HUES64 (cell line): Measurements from ENCODE around the gene ENO2.
A peak's percentile ranks its signal among the peaks of the same experiment; 100 is the strongest.

Source experiments
- H3K27ac ChIP-seq: 2 replicates; pipeline ENCODE4 v1.7.0; 2013; ENCODE audit warnings: low read depth, low read length, inconsistent platforms
- H3K27me3 ChIP-seq: 2 replicates; pipeline ENCODE4 v1.6.1; 2013; ENCODE audit warnings: mild to moderate bottlenecking, low read length; ENCODE audit not compliant: insufficient read depth
- H3K36me3 ChIP-seq: 2 replicates; pipeline ENCODE4 v1.6.1; 2013; ENCODE audit warnings: mild to moderate bottlenecking, low read length; ENCODE audit not compliant: insufficient read depth
- H3K4me1 ChIP-seq: 2 replicates; pipeline ENCODE4 v1.6.1; 2013; ENCODE audit warnings: mild to moderate bottlenecking, low read length, moderate library complexity; ENCODE audit not compliant: insufficient read depth
- H3K4me3 ChIP-seq: 2 replicates; pipeline ENCODE4 v1.5.1; 2013; ENCODE audit warnings: mild to moderate bottlenecking, low read length, moderate library complexity
- H3K9ac ChIP-seq: 2 replicates; pipeline ENCODE4 v1.6.1; 2013; ENCODE audit warnings: mild to moderate bottlenecking, low read depth, low read length
- H3K9me3 ChIP-seq: 2 replicates; pipeline ENCODE4 v1.6.1; 2013; ENCODE audit warnings: low read depth, low read length; ENCODE audit not compliant: insufficient read depth
- WGBS: fragments of 150-250, 120-280 bp; methylation state at CpG from one replicate; pipeline ENCODE4 v1.1.7; 2013; ENCODE audit warnings: missing lambda C conversion rate; 5-methylcytosine and 5-hydroxymethylcytosine counted together

ENO2 gene

DNA sequence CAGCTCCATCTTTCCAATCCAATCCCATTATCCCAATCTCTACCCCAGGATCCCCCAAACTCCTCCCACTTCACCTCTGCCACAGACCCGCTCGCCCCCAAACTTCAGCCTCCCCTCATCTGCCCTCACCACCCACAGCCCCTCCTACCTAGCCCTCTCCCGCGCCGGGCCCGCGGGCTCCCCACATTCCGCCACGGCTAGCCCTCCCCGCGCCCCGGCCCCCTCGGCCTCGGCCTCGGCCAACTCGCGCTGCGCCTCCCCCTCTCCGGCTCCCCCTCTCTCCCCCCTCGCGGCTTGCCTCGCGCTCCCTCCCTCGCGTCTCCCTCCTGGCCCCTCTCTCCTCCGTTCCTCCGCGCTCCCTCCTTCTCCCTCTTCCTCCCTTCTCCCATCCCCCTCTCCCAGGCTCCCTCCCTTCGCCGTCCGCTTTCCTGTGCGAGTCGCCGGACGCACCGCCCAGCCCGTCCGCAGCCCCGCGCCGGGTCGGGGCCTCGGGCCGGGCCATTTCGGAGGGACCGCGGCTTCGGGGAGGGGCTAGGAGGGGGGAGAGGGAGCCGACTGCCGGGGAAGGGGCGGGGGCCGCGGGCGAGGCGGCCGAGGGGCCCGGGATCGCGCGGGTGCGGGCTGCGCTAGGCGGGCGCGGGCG lies 13.1 kb downstream of the ENO2 start, which contains the start of gene ATN1:
Gene ATN1 (plus strand): TSS at position 581 of the 643 bp plus-strand sequence. CDS start 6,043 bp downstream, outside the sequence.
- H3K27ac ChIP-seq, result peak within 1 kb of the TSS; percentile 93

DNA sequence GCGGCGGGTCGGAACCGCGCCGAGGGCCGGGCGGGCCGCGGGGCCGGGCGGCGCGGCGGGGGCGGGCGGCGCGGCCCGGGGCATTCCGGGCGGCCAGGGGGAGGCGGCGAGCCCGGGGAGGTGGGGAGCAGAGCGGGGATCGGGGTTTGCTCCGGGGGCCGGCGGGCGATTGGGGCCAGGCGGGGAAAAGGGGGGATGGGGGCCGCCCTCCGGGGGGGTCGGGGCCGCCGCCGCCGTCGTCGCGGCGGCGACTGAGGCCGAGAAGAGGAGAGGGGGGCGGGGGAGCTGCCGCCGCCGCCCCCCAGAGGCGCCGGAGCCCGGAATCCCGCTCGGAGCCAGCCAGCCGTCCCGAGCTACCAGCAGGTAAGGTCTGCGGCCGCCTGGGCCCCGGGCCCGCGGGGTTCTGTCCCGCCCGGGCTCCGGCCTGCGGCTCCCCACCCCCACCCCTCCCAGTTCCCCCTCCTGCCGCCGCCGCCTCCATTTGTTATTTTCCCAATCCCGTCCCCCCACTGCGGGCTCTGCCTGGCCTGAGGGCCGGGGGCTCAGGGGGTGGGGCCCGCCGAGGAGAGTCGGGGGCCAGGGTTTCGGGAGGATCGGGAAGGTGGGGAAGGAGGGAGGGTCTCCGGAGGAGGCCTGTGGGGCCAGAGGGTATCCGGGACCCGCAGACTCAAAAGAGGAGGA lies 13.8 kb downstream of the ENO2 start:
- Histone ChIP-seq H3K4me3 (peak overlapping the region; percentile 80), H3K36me3 (peaks cover 20% of the 10 kb centered on the region), H3K27ac (peak overlapping the region; percentile 40), H3K4me1 (peaks cover 32% of the 10 kb centered on the region), H3K9ac (peak overlapping the region; percentile 81), H3K27me3 (no peaks in the 10 kb centered on the region), H3K9me3 (no peaks in the 10 kb centered on the region)
- WGBS, result under 1% methylated on average over 76 of the region's 79 CpGs

More for the DNA sequence above, 13.1 kb downstream of the ENO2 start, which contains the start of gene ATN1:
- peak within 1 kb of the TSS; percentile 80 for H3K4me3 ChIP-seq
- H3K4me1 ChIP-seq, result peaks cover 32% of the 10 kb centered on the region
- peaks cover 22% of the 10 kb centered on the region for H3K36me3 ChIP-seq
- whole genome bisulfite sequencing, result under 1% methylated on average over 66 of the region's 66 CpGs
- no peaks in the 10 kb centered on the region for H3K27me3 ChIP-seq
- H3K9ac ChIP-seq, result peak within 1 kb of the TSS; percentile 81
- H3K9me3 ChIP-seq, result no peaks in the 10 kb centered on the region

DNA sequence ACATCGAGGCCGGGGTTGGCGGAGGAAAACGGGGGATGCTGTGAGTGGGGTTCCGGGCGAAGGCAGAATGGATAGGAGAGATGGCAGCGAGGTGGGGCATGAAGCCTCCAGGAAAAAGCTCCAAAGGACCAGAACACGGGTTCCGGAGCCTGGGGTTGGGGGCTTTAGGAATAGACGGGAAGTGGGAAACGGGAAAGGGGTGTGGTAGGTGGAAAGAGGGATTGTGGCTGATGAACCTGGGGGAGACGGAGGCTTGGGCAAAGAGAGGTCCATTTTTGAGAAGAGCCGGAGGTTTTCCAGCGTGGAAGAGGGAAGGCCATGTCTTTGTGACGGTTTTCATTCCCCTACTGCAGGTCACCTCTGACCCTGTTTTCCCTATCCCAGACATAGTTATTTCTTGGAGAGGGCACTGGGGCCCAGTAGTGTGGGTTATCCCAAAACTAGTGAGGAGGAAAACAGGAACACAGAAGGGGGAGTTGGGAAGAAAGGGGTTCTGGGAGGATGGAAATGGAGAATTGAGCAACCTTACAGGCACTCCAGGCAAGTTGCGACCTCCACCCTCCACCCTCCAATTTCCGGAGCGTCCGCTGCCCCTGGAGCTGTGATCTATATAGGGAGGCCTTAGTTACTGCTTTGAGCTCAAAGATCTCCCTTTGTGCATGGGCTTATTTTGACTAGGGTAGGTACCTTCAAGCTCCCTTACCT lies 14.5 kb downstream of the ENO2 start:
- Histone ChIP-seq H3K4me3 (peak overlapping the region; percentile 80), H3K9me3 (no peaks in the 10 kb centered on the region), H3K27me3 (no peaks in the 10 kb centered on the region), H3K27ac (peak overlapping the region; percentile 40), H3K9ac (peak overlapping the region; percentile 81), H3K36me3 (peaks cover 22% of the 10 kb centered on the region), H3K4me1 (peaks cover 32% of the 10 kb centered on the region)
- 4% methylated on average over 18 of the region's 19 CpGs for WGBS

DNA sequence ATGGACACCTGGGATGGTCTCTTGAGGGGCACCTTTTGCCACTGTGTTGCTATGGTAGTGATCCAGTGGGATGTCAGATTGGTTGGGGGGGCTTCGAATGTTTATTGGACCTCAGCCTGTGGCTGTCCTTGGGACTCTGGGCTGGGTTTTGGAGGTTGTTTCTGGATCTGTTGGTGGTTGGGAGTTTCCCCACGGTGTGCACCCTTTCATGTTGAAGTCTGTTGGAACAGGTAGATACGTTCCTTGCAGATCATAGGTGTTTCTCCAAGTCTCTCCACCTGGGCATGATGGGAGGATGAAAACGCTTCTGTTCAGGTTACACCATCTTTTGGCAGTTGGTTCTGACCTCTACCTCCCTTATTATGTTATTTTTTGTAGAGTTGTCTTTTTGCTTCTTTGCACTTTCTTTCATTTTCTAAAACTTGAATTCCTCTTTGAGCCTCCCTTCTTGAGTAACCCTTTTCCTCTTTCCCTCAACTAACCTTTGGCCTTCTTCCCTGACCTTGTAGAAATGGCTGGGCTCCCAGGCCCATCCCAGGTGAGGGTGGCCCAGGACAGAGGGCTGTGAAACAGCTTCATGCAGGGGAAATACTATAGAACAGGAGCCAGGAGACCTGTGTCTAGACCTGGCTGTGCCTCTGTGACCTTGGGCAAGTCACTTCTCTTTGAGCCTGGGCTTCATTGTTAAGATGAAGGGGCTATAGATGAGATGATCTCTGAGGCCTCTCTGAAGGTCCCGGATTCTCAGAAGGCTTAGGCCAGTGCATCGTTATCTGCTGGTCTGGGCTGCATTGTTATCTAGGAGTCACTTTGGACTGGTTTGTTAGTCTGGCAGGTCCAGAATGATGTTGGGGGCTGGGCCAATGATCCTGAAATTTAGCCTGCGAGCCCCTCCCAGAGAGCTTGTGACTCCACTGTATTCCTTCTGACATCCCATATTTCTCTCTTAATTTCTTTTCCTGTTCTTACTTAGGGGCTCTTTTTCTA lies 15.4 kb downstream of the ENO2 start:
- H3K4me1 ChIP-seq, result peaks cover 28% of the 10 kb centered on the region
- no peaks in the 10 kb centered on the region for H3K9me3 ChIP-seq
- no peaks in the 10 kb centered on the region for H3K27me3 ChIP-seq
- peak overlapping the region; percentile 81; the same call in 1 of the 2 replicates for H3K9ac ChIP-seq
- WGBS, result 80% methylated on average over 6 of the region's 7 CpGs
- peaks cover 31% of the 10 kb centered on the region for H3K36me3 ChIP-seq
- no peak overlapping the region for H3K27ac ChIP-seq
- H3K4me3 ChIP-seq, result peak overlapping the region; percentile 80

DNA sequence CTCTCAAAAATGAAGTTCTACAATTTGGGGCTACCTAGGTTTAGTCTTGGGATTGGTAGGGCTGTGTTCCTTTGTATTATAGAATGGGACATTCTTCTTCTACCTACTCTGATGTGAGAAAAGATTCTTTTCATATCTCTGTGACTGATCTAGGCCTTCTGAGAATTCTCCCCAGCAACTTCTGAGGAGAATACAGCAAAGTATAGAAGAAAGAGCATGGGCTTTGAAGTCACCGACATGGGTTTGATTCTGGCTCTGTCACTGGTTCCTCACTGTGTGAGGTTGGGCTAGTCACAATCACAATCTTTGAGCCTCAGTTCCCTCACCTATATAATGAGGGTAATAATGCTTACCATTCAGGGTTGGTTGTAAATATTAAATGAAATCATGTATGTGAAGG lies 18.4 kb downstream of the ENO2 start:
- H3K4me3 ChIP-seq, result no peak overlapping the region
- H3K4me1 ChIP-seq, result peaks cover 12% of the 10 kb centered on the region
- no peaks in the 10 kb centered on the region for H3K9me3 ChIP-seq
- H3K36me3 ChIP-seq, result peaks cover 47% of the 10 kb centered on the region
- WGBS, result 100% methylated on average over 1 of the region's 1 CpG
- no peak overlapping the region for H3K9ac ChIP-seq
- H3K27me3 ChIP-seq, result no peaks in the 10 kb centered on the region
- no peak overlapping the region for H3K27ac ChIP-seq

DNA sequence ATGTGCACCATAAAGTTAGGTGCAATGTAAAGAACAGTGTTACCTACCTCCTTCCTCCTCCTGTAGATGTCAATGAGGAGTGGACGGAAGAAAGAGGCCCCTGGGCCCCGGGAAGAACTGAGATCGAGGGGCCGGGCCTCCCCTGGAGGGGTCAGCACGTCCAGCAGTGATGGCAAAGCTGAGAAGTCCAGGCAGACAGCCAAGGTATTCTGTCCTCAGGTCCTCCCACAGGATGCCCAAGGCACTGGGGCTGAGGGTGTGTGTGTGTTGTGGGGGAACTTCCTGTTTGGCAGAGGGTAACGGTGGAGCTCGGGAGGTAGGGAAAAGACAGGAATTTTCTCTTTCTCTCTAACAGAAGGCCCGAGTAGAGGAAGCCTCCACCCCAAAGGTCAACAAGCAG lies 19.7 kb downstream of the ENO2 start:
- 89% methylated on average over 6 of the region's 8 CpGs for WGBS
- peaks cover 55% of the 10 kb centered on the region for H3K36me3 ChIP-seq
- H3K27ac ChIP-seq, result no peak overlapping the region
- H3K9ac ChIP-seq, result no peak overlapping the region
- no peak overlapping the region for H3K4me3 ChIP-seq
- H3K4me1 ChIP-seq, result peaks cover 18% of the 10 kb centered on the region
- no peaks in the 10 kb centered on the region for H3K27me3 ChIP-seq
- no peaks in the 10 kb centered on the region for H3K9me3 ChIP-seq

DNA sequence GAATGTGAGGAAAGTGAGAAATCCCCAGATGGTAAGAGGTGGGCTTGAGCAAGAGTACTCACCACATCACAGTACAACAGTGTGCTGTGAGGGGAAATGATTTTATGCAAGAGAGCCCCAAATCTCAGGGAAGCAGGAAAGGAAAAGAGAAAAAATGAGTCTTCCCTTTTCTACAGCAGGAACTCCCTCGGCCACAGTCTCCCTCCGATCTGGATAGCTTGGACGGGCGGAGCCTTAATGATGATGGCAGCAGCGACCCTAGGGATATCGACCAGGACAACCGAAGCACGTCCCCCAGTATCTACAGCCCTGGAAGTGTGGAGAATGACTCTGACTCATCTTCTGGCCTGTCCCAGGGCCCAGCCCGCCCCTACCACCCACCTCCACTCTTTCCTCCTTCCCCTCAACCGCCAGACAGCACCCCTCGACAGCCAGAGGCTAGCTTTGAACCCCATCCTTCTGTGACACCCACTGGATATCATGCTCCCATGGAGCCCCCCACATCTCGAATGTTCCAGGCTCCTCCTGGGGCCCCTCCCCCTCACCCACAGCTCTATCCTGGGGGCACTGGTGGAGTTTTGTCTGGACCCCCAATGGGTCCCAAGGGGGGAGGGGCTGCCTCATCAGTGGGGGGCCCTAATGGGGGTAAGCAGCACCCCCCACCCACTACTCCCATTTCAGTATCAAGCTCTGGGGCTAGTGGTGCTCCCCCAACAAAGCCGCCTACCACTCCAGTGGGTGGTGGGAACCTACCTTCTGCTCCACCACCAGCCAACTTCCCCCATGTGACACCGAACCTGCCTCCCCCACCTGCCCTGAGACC lies 21.2 kb downstream of the ENO2 start:
- Histone ChIP-seq H3K27ac (no peak overlapping the region), H3K4me1 (peaks cover 6% of the 10 kb centered on the region; the same call in 1 of the 2 replicates), H3K36me3 (peaks cover 67% of the 10 kb centered on the region), H3K4me3 (no peak overlapping the region), H3K9me3 (no peaks in the 10 kb centered on the region), H3K27me3 (no peaks in the 10 kb centered on the region), H3K9ac (no peak overlapping the region)
- WGBS, result 93% methylated on average over 14 of the region's 14 CpGs

DNA sequence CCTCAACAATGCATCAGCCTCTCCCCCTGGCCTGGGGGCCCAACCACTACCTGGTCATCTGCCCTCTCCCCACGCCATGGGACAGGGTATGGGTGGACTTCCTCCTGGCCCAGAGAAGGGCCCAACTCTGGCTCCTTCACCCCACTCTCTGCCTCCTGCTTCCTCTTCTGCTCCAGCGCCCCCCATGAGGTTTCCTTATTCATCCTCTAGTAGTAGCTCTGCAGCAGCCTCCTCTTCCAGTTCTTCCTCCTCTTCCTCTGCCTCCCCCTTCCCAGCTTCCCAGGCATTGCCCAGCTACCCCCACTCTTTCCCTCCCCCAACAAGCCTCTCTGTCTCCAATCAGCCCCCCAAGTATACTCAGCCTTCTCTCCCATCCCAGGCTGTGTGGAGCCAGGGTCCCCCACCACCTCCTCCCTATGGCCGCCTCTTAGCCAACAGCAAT lies 21.8 kb downstream of the ENO2 start:
- Histone ChIP-seq H3K27me3 (no peaks in the 10 kb centered on the region), H3K9me3 (no peaks in the 10 kb centered on the region), H3K36me3 (peaks cover 69% of the 10 kb centered on the region), H3K9ac (no peak overlapping the region), H3K27ac (no peak overlapping the region), H3K4me1 (peaks cover 6% of the 10 kb centered on the region; the same call in 1 of the 2 replicates), H3K4me3 (no peak overlapping the region)
- WGBS, result 95% methylated on average over 3 of the region's 3 CpGs

DNA sequence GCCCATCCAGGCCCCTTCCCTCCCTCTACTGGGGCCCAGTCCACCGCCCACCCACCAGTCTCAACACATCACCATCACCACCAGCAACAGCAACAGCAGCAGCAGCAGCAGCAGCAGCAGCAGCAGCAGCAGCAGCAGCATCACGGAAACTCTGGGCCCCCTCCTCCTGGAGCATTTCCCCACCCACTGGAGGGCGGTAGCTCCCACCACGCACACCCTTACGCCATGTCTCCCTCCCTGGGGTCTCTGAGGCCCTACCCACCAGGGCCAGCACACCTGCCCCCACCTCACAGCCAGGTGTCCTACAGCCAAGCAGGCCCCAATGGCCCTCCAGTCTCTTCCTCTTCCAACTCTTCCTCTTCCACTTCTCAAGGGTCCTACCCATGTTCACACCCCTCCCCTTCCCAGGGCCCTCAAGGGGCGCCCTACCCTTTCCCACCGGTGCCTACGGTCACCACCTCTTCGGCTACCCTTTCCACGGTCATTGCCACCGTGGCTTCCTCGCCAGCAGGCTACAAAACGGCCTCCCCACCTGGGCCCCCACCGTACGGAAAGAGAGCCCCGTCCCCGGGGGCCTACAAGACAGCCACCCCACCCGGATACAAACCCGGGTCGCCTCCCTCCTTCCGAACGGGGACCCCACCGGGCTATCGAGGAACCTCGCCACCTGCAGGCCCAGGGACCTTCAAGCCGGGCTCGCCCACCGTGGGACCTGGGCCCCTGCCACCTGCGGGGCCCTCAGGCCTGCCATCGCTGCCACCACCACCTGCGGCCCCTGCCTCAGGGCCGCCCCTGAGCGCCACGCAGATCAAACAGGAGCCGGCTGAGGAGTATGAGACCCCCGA lies 22.5 kb downstream of the ENO2 start:
- peak overlapping the region; percentile 97 for H3K9ac ChIP-seq
- peak overlapping the region; percentile 69 for H3K4me3 ChIP-seq
- no peaks in the 10 kb centered on the region for H3K9me3 ChIP-seq
- no peaks in the 10 kb centered on the region for H3K27me3 ChIP-seq
- peaks cover 6% of the 10 kb centered on the region; the same call in 1 of the 2 replicates for H3K4me1 ChIP-seq
- peaks cover 73% of the 10 kb centered on the region for H3K36me3 ChIP-seq
- H3K27ac ChIP-seq, result peak overlapping the region; percentile 98
- WGBS, result 73% methylated on average over 36 of the region's 36 CpGs
